GM19023 (cell line): ENCODE data around the gene RLBP1.
"Not testable (repeated sequence)": the region's sequence is repeated elsewhere in the genome, so short reads cannot be mapped to it uniquely, and the experiment has no call there.

ENCODE experiments used
- ATAC-seq: cut with Tn5 transposase; IDR thresholded peaks from one replicate; pipeline ENCODE4 v1.9.1; 2021; ENCODE audit warnings: mild to moderate bottlenecking, moderate library complexity; ENCODE audit not compliant: unreplicated experiment

The RLBP1 gene

GRCh38 chr15:89221543-89221942 is at the start of gene RLBP1:
TSS of gene RLBP1 (minus strand) at chr15:89221579. CDS start at chr15:89218975, 2,604 bp downstream.
- ATAC-seq: no peak

- ATAC-seq: not testable (repeated sequence)
These were observed 28.8 kb upstream of the RLBP1 start for GRCh38 chr15:89250142-89250541.

- no peak for ATAC-seq
These were observed 27.2 kb upstream of the RLBP1 start for GRCh38 chr15:89248584-89248983.

GRCh38 chr15:89247446-89247845 is 26.1 kb upstream of the RLBP1 start:
- ATAC-seq: no peak

GRCh38 chr15:89244574-89244903 is 23.2 kb upstream of the RLBP1 start:
- ATAC-seq: peak; percentile 4

GRCh38 chr15:89243691-89244573 is 22.6 kb upstream of the RLBP1 start, which contains the start of gene FANCI:
TSS of gene FANCI (plus strand) at chr15:89243979. CDS start at chr15:89247648, 3,669 bp downstream.
- peak; percentile 95 for ATAC-seq

- no peak for ATAC-seq
These were observed 21.8 kb upstream of the RLBP1 start for GRCh38 chr15:89243046-89243690.

- ATAC-seq: not testable (repeated sequence)
These were observed 18.8 kb upstream of the RLBP1 start for GRCh38 chr15:89239883-89240810.

GRCh38 chr15:89231832-89232231 is 10.5 kb upstream of the RLBP1 start:
- no peak for ATAC-seq

GRCh38 chr15:89230277-89230676 is 8.9 kb upstream of the RLBP1 start:
- no peak for ATAC-seq

GRCh38 chr15:89227425-89227824 is 6.0 kb upstream of the RLBP1 start:
- no peak for ATAC-seq

- ATAC-seq: no peak
These were observed 5.2 kb upstream of the RLBP1 start for GRCh38 chr15:89226359-89227221.

GRCh38 chr15:89225588-89225987 is 4.2 kb upstream of the RLBP1 start:
- no peak for ATAC-seq

GRCh38 chr15:89218531-89218930 is 2.8 kb downstream of the RLBP1 start:
- no peak for ATAC-seq

GRCh38 chr15:89217686-89218376 is 3.5 kb downstream of the RLBP1 start:
- no peak for ATAC-seq

- ATAC-seq: no peak
These were observed 4.3 kb downstream of the RLBP1 start for GRCh38 chr15:89217031-89217430.

GRCh38 chr15:89215627-89216026 is 5.8 kb downstream of the RLBP1 start:
- ATAC-seq: no peak

- no peak for ATAC-seq
These were observed 9.7 kb downstream of the RLBP1 start for GRCh38 chr15:89211678-89212170.

- ATAC-seq: no peak
These were observed 12.3 kb downstream of the RLBP1 start for GRCh38 chr15:89209057-89209456.
